HTERT RPE-1 (cell line): Measurements from ENCODE around the gene PGLYRP1.

Experiments used
- in situ Hi-C: fragments of 300-500 bp; cut with MboI; formaldehyde crosslinking; loops from 4 replicates; pipeline ENCODE4 v1.14.3; 2020; ENCODE audit warnings: low sequenced_read_pairs

The PGLYRP1 gene, protein sequence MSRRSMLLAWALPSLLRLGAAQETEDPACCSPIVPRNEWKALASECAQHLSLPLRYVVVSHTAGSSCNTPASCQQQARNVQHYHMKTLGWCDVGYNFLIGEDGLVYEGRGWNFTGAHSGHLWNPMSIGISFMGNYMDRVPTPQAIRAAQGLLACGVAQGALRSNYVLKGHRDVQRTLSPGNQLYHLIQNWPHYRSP

DNA sequence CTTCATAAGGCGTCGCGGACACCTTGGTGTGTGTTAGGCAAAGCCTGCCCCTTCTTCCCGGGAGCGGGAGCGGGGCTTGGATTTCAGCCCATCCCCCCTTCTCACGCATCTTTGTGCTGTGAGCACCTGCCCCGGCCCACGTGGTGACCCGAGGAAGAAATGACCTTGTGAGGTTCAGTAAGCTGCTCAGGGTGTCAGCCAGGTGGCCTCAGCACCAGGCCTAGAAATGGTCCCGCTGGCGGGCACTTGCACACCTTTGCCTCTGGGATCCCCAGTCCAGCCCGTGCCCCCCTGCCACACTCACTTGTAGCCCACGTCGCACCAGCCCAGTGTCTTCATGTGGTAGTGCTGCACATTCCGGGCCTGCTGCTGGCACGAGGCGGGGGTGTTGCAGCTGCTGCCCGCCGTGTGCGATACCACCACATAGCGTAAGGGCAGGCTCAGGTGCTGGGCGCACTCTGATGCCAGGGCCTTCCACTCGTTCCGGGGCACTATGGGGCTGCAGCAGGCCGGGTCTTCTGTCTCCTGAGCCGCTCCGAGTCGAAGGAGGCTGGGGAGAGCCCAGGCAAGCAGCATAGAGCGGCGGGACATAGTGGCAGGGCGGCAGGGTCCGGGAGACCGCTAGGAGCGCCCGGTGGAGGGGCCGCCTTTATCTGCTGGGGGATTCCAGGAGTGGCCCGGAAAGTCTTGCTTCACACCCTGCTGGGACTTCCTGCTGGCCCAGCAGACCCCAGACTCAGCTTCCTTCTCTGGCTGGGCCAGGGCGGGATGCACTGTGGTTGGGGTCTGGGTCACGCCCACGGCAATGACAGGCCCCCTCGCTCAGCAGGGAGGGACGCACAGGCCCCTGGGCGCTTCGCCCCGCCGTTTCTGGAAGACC, at the start of gene PGLYRP1:
Gene PGLYRP1 (minus strand): TSS at position 623 of the 880 bp plus-strand sequence. CDS start 32 bp downstream, at position 591.
- in situ Hi-C loops: no loop called here

DNA sequence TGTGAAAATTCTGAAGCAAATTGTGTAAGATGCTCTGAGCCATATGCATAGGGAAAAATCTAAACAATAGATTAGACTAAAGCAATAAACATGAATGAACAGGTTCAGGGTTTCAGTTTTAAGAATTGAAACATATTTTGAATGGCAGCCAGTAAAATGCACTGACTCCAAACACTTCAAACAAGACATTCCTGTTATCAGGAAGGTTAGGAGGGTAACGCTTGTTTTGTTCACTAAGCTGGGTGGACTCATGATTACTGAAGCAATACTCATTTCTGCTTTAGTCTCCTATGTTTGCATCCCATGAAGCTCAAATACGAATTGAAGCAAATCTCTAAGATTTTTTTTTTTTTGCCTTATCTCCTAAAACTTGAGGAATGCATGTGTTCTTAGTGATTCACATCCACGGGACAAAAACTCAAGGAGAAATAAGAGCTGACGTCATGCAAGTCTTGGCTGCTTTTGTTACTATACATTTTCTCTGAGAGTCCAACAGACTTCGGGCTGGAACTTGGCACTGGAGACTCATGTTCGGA, 47.0 kb upstream of the PGLYRP1 start:
- in situ Hi-C loops: no loop called here

DNA sequence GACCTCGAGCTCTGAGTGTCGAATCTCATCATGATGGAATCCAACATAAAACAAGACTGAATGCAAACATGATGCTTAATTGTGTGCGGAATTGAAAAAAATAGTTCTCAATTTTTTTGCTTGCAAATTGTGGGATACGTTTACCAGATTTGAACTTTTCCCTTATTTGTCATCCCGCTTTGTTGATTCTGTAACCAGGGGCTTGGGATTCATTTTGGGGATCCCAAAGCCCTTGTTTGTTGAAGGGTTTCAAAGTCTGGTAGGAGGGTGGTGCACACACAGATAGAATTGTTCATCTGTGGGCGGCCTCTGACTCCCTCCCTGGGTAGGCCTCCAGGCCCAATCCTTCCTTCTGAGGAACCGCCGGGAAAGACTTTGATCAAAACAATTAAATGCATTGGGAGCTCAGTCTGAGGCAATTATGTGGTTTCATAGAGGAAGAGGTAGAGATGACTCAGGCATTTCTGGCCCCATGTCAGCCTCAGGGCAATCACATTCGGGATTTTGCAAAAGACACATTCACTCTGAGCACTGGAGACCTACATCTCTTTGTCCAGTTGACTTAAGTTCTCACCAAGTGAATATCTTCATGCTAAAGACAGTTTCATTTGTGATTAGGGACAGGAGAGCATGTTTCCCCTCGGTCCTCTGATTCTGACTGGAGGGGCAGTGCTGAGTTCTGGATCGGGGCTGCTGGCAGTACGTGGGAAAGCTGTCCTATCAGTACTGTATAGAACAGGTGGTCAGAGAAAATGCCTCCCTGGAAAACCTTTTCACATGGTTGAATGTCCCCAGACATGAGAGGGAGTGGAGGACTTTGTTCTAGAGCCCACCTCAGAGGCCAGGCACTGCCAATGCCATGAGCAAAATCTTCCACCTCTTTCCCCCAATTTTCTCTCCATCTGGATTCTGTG, 45.7 kb upstream of the PGLYRP1 start:
- in situ Hi-C loops: no loop called here

DNA sequence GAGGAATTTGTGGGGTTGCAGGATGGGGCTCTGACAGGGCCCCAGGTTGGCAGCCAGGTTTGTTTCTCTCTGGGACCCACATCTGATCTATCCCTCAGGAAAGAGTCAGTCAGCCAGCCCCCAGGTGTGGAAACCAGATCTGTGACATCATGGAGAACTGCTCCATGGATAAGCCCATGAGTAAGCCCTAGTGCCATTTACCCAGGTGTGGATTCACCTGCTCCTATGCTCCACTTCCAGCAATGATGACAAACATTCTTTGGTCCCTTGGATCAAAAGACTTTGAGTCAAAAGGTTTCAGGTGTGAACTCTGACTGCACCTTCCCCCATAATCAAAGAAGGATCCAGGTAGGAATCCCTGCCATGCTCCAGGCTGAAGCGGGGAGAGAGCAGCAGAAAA, 44.8 kb upstream of the PGLYRP1 start:
- in situ Hi-C loops: no loop called here

DNA sequence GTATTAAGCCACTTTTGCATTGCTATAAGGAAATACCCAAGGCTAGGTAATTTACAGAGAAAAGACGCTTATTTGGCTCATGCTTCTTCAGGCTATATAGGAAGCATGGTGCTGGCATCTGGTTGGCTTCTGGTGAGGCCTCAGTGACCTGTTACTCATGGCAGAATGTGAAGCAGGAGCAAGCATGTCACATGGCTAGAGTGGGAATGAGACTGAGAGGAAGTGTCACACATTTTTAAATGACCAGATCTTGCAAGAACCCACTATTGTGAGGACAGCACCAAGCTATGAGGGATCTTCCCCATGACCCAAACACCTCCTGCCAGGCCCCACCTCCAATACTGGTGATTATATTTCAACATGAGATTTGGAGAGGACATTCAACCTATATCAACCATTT, 43.6 kb upstream of the PGLYRP1 start:
- in situ Hi-C loops: no loop called here

DNA sequence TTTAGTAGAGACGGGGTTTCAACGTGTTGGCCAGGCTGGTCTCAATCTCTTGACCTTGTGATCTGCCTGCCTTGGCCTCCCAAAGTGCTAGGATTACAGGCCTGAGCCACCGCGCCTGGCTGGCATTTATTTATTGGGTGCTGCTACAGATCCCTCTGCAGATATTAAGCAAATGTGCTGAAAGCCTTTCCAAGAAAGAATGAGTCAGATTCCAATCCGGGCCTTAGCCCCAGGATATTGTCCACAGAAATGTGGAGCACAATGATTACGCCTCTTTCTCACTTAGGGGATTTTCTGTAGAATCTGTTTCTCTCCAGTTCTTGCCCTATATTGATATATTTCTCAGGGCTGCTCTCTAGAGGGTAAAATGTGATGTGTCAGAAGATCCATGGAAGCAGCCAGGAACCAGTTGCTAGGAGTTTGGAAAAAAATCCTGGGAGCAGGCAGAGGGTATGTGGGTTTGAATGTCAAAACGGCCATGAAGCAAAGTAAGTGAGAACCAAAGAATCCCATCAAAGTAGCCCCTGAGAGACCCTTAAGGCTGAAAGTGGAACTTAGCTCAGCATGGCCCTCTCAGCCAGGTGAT, 42.7 kb upstream of the PGLYRP1 start:
- in situ Hi-C loops: no loop called here

DNA sequence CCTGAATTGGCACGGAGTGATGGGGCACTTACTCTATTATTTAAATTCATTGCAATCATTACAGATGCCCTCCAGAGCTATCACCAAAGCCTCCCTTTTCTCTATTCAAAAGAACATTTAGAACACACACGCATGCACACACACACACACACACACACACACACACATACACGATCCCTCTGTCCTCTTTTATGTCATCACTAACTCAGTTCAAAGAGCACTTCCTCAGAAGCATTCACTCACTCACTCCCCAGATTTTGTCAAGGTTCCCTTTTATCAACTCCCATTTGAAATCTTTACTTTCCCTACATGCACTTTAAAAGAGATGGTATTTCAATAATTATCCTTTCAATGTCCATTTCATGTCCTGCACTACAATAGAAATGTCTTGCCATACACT, 40.3 kb upstream of the PGLYRP1 start:
- in situ Hi-C loops: no loop called here

DNA sequence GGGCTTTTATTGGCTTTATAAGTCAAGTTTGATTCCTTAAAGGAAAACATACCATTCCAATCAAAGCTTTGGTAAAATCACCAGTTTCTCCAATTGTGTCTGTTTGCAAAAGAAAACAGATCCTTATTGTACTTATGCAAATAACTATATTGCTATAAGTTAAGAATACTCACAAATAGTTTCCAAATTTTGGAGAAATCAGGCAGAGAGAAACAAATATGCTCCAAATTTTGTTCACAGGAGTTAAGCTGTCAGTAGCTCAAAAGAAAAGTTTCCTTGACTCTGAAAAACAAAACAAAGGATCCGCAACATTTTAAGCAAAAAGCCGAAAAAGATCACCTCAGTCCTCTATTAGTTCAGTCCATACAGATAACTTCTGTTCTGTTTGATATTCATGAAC, 37.2 kb upstream of the PGLYRP1 start:
- in situ Hi-C loops: no loop called here

DNA sequence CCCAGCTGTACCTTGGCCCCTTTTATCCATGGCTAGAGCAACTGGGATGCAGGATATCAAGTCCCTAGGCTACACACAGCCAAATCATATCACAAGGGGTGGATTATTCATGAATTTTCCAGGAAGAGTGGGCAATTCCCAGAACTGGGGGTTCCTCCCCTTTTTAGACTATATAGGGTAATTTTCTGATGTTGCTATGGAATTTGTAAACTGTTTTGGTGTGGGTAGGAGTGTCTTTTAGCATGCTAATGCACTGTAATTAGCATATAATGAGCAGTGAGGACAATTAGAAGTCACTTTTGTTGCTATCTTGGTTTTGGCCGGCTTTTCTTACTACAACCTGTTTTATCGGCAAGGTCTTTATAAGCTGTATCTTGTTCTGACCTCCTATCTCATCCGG, 35.9 kb upstream of the PGLYRP1 start:
- in situ Hi-C loops: no loop called here

DNA sequence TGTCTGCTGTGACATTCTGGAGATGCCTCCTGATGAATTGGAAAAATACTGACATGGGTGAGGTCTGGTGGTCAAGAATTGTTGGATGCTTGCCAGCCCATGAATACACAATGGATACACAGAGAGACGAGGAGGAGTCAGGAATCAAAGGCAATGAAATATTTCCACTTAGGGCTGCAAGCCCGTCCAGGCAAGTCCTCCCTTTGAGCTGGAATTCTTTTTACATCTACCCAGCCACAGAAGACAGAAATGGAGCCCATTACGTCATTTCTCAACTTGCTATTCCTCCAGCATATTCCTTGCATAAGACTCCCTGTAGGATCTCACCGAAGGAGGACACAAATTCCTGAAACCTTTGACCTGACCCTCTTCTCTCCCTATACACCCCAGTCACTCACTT, 33.7 kb upstream of the PGLYRP1 start:
- in situ Hi-C loops: no loop called here

DNA sequence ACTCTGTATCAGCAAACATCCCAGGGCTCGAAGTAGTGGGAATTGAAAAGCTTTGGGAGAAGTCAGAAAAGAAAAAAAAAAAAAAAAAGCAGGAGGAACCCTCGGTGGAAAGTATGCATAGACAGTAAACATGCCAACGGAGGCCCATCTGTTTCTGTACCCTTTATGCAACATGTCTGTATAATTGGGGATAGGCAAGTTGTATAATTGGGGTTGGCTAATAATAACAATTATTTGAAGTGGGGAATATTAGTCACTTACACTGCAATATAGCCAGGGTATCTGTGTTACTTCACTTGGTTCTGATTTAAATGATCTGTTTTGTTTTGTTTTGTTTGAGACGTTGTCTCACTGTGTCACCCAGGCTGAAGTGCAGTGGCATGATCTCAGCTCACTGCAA, 30.0 kb upstream of the PGLYRP1 start:
- in situ Hi-C loops: no loop called here

DNA sequence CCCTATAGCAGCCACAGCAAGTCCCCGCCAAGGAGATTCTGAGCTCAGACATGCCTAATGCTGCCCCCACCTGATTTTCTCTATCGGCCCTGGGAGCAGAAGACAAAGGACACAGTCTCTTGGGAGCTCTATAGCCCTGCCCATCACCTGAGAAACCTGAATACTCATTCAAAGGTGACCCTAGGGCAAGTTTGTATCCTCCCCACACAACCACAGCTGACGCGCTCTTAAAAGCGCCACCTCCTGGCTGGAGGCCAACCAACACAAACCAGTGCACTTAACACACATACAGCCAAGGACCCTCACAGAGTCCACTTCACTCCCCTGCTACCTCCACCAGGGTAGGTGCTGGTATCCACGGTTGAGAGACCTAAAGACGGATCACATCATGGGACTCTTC, 26.7 kb upstream of the PGLYRP1 start:
- in situ Hi-C loops: no loop called here

DNA sequence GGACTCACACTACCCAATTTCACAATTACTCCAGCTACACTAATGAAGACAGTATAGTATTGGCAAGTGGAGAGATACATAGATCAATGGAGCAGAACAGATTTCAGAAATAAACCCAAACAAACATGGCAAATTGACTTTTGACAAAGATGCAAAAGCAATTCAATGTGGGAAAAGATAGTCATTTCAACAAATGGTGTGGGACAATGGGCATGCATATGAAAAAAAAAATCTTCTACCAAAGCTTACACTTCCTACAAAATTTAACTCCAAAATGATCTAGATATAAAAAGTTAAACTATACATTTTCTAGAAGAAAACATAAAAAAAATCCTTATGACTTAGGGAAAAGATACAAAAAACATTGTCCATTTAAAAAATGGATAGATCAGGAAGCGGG, 20.7 kb upstream of the PGLYRP1 start:
- in situ Hi-C loops: no loop called here

DNA sequence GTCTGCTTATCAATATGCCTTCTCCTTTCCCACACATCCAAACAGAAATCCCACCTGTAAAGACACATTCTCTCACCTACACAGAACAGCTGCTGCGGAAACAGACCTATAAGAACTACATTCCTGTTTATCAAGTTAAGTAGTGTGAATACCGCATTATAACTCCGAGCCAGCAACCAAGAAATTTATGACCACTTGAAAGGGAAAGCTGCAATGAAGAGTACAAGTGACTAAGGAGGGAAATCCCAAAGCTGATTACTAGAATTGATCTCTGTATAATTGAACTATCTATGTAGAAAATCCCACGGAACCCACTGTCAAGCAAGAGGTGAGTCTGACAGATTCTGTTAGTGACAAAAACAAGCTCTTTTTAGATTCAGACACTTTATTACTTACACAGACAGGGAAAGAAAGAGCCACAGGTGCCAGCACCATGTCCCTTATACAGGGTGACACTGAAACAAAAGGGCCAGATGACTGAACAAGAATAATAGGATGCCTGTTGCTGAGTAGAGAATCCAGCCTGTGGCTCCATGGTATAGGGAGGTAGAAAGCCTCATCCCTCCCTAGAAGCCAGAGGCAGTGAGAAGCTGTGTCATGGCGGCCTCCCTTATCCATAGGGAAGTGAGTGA, 19.5 kb upstream of the PGLYRP1 start:
- in situ Hi-C loops: no loop called here

DNA sequence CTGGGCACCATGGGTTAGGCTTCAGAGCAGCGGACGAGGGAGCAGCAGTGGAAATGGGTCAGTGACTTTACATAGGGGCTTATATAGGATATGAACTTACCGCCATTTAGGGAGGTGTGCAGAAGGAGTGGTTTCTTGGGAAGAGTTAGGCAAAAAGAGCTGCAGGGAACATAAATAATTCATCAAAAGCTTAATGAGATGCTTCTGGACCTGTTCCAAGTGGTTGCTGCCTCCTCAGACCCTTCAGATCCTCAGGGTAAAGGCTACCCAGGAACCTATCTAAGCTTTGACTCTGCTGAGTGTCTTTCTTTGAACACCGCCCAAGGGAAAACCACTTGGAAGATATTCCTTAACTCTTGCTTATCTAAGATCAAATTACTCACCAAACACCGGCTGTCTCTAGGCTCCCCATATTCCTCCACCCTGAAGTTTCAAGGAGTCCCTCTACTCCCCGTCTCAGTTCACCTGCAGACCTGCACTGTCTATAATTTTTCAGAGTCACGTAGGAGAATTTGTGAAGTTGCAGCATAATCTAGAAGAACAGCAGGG, 18.2 kb upstream of the PGLYRP1 start, which contains the start of gene IGFL4:
Gene IGFL4 (minus strand): TSS at position 51 of the 549 bp plus-strand sequence. CDS start 40 bp downstream, at position 11.
- in situ Hi-C loops: no loop called here

DNA sequence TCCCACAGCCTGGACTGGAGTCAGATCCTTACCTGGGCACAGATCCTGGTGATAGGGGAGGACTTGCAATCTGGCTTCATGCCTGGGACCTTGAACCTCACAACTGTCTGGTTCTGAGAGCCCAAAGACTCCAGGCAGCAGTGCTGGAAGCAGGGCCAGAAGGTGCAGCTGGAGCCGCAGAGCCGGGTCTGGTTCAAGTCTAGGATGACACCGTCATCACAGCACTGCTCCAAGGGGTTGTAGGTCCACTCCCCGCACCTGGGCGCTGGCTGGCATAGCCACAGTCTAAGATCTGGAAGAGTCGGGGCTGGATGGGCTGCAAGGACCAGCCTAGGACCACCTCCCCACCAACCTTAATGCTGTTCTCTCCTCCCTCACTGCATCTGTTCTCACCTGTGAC, 17.3 kb upstream of the PGLYRP1 start:
- in situ Hi-C loops: no loop called here

DNA sequence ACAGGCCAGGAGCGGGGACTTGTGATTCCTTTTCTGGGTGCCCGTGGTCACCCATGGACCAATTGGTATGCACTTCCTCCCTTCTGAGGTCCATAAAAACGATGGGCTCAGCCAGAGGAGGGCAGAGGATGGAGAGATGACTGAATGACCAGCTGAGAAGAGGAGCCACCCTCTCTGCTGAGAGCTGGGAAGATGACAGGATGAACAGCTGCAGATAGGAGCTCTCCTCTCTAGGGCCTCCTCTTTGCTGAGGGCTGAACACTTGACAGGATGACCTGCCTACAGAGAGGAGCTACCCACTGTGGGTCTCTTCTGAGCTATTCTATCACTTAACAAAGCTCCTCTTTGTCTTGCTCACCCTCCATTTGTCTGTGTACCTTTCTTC, 13.9 kb upstream of the PGLYRP1 start:
- in situ Hi-C loops: no loop called here

DNA sequence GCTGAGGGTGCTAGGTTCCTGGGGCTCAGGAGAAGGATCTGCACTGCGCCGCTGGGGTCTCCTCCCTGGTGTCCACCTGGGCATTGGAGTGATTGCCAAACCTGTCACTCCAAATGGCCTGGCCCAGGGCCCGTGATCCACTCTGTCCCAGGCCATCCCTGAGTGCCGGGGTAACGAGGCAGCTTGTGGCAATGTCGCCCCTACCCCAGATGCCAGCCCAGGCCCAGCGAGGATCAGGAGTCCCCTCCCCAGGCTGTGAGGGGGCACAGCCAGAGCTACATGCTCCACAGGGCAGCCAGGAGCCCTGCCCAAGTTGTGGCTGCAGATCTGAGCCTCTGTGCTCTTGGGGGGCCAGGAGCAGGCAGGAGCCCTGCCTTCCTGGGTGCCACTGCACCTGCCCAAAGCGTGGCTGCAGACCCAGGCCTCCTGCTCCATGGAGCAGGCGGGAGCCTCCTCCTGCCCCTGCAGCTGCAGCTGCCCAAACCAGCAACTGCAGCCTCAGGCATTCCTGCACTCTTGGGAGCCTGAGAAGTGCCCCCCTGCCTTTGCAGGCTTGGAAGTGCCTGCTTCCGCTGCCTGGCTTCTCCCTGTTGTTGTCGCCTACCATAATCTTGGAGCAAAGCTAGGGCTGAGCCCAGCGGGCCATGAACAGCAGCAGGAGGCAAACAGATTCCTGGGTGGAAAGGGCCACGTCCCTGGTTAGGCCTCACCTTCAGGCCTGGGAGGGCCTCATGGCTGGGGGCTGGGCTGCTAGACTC, 13.3 kb upstream of the PGLYRP1 start:
- in situ Hi-C loops: no loop called here

DNA sequence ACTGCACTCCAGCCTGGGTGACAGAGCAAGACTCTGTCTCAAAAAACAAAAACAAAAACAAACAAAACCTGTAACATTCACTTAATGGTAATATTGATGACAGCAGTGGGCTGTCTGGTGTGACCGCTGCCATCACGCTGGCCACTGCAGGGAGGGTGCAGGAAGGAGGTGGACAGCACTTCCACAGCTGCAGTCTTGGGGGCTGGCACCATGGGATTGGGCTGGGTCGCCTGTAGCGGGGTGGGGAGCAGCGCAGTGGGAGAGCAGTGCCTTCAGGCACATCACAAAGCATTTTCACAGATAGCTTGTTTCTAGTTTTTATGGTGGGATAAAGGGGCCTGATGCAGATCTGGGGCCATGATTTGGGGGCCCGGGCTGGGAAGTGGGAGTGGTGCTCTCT, 12.7 kb upstream of the PGLYRP1 start:
- in situ Hi-C loops: no loop called here
